ENCODE results near the gene STAT4. TPM values are rescaled to one million over a fixed set of nuclear protein-coding genes. Genes with fewer than 3 reads are reported as not detected.

The STAT4 gene
- total RNA-seq, 2 experiments from 2014 or later = 50.7 to 51.5 TPM

DNA sequence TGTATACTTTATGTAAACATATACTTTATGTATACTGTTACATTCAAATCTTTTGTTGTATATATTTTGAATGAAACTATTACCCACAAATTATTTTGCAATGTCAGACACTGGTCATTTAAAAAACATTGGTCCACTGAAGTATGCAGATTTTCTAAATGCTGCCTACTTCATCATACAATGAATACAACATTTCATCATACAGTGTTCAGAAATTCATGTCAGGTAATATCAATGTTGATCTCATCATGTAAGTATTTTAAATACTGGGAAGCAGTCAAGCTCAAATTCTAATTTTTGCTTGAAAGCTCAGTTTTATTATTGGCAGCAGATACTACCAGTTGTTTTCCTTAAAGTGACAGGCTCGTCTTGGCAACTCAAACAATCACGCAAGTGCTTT lies 2.9 kb upstream of the STAT4 start:
- CTCF ChIA-PET = no interaction called here
- POLR2A ChIA-PET = no interaction called here

GRCh38 chr2:191152482-191153240 lies 1.9 kb upstream of the STAT4 start:
- CTCF ChIA-PET = interaction anchor here (4.6 kb wide), 1 partner anchor 101 kb away, joined by 21 read pairs; no protein-coding TSS in a partner anchor
- POLR2A ChIA-PET = no interaction called here

- ChIA-PET POLR2A (interaction anchor here (0.8 to 2.7 kb wide), 7 partner anchors 21 to 137 kb away, joined by 3 to 10 read pairs (median 7); partner anchors contain the start of gene STAT1), CTCF (interaction anchor here (0.7 to 4.6 kb wide), 3 partner anchors 25 to 99 kb away, joined by 3 to 21 read pairs (median 3); no protein-coding TSS in a partner anchor)
Measured at GRCh38 chr2:191151331-191151730, 537 bp upstream of the STAT4 start.

GRCh38 chr2:191150230-191150599 lies 579 bp downstream of the STAT4 start:
- POLR2A ChIA-PET = interaction anchor here (1.2 to 2.7 kb wide), 6 partner anchors 24 to 136 kb away, joined by 3 to 10 read pairs (median 8); partner anchors contain the start of gene STAT1
- CTCF ChIA-PET = interaction anchor here (0.8 to 4.6 kb wide), 4 partner anchors 24 to 98 kb away, joined by 3 to 21 read pairs (median 4); no protein-coding TSS in a partner anchor

GRCh38 chr2:191149391-191149790 lies 1.4 kb downstream of the STAT4 start:
- ChIA-PET POLR2A (interaction anchor here (1.5 to 2.7 kb wide), 3 partner anchors 84 to 135 kb away, joined by 6 to 10 read pairs (median 9); partner anchors contain the start of gene STAT1), CTCF (interaction anchor here (1.1 to 4.6 kb wide), 2 partner anchors 20 to 97 kb away, joined by 3 to 21 read pairs; no protein-coding TSS in a partner anchor)

DNA sequence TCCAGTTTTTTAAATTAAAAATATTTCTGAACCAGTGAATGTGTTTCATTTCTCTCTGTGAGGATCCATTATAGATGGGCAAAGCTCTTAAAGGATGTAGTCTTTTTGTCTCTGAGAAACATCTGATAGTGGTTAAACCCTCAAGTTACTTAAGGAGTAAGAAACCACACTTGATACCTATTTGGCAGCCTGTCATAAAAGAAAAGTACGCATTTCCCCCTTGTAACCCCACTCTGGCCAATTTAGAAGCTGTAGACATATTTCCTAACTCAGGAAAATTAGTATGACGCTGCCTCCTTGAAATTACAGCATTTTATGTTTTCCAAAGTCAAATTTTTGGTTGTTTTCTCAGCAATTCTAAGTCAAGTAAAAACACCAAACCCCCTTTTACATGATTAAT lies 2.0 kb downstream of the STAT4 start:
- ChIA-PET CTCF (interaction anchor here (1.1 to 4.6 kb wide), 2 partner anchors 20 to 97 kb away, joined by 3 to 21 read pairs; no protein-coding TSS in a partner anchor), POLR2A (interaction anchor here (1.0 to 2.7 kb wide), 3 partner anchors 83 to 529 kb away, joined by 4 to 9 read pairs (median 6); partner anchors contain the start of gene NABP1)

- POLR2A ChIA-PET = interaction anchor here (1.0 to 1.5 kb wide), 2 partner anchors 83 to 529 kb away, joined by 4 to 6 read pairs; partner anchors contain the start of gene NABP1
Measured at GRCh38 chr2:191148281-191148680, 2.5 kb downstream of the STAT4 start.

GRCh38 chr2:191145769-191146471 lies 4.9 kb downstream of the STAT4 start:
- ChIA-PET CTCF (interaction anchor here (0.9 kb wide), 1 partner anchor 93 kb away, joined by 3 read pairs; no protein-coding TSS in a partner anchor), POLR2A (no interaction called here)

More at GRCh38 chr2:191148281-191148680, 2.5 kb downstream of the STAT4 start:
- CTCF ChIA-PET = interaction anchor here (1.1 to 4.6 kb wide), 2 partner anchors 19 to 96 kb away, joined by 3 to 21 read pairs; no protein-coding TSS in a partner anchor

DNA sequence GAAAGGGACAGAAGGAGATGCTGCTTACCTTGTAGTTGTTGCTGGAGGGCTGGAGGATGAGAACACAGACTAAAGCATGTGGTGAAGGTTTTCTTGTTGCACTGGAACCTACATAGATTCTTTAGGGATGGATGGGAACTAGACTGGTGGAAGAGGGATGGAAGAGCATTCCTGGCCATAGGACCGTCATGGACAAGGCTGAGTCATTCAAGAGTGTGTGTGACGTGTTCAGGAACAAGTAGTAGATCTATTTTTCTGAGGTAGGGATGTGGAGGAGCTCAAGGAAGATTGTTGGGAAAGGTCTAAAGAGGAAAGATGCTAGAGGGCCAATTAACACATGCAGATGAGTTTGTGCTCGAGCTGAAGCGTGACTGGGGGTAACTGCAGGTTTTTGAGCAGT lies 6.6 kb downstream of the STAT4 start:
- ChIA-PET POLR2A (no interaction called here), CTCF (interaction anchor here (1.0 kb wide), 1 partner anchor 18 kb away, joined by 3 read pairs; no protein-coding TSS in a partner anchor)

DNA sequence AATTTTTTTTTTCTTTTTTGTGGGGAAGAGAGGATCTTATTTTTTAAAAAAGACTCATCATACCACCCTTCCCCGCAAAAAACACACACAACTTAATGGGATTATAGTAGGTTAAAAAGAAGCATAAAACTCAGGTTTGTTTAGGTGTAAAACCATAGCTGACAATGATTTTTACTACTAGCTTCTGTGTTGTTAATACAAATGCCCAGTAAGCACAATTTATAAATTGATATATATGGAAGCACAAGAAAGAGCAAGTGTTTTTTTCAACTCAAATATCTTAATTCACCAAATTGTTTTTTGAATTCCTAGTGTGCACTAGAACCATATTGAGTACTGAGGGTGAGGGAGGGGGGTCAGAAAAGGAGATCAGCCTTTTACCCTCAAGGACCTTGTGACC lies 7.0 kb downstream of the STAT4 start:
- ChIA-PET CTCF (interaction anchor here (1.0 kb wide), 1 partner anchor 18 kb away, joined by 3 read pairs; no protein-coding TSS in a partner anchor), POLR2A (no interaction called here)

GRCh38 chr2:191128911-191129304 lies 21.9 kb downstream of the STAT4 start:
- CTCF ChIA-PET = interaction anchor here (0.8 to 1.5 kb wide), 3 partner anchors 12 to 76 kb away, joined by 3 read pairs; no protein-coding TSS in a partner anchor

GRCh38 chr2:191128172-191128910 lies 22.5 kb downstream of the STAT4 start:
- ChIA-PET POLR2A (interaction anchor here (1.8 kb wide), 1 partner anchor 13 kb away, joined by 5 read pairs; no protein-coding TSS in a partner anchor), CTCF (interaction anchor here (0.6 to 1.5 kb wide), 4 partner anchors 11 to 76 kb away, joined by 3 read pairs; no protein-coding TSS in a partner anchor)

More at GRCh38 chr2:191128911-191129304, 21.9 kb downstream of the STAT4 start:
- POLR2A ChIA-PET = interaction anchor here (1.8 kb wide), 1 partner anchor 14 kb away, joined by 5 read pairs; no protein-coding TSS in a partner anchor

DNA sequence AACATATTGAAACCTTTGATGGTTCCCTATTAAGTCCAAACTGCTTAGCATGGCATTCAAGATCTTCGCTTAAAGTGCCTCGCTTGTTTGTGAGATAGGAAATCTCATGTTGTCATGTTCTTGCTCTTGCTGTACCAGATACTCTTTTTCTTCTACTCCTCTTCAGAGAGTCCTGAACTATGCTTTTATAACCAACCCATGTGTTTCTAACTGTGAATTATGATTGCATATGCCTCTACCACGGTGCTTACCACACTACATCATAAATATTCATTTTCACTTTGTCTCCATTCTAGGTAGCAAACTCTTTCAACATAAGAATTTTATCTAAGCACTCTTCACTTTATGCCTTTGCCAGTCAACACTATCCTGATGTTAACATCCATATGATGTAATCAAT lies 23.6 kb downstream of the STAT4 start:
- ChIA-PET POLR2A (interaction anchor here (1.7 kb wide), 1 partner anchor 23 kb away, joined by 9 read pairs; the partner anchor contains the start of gene STAT4), CTCF (interaction anchor here (0.9 to 1.5 kb wide), 4 partner anchors 23 to 78 kb away, joined by 3 to 5 read pairs (median 3); partner anchors contain the start of gene STAT4)

DNA sequence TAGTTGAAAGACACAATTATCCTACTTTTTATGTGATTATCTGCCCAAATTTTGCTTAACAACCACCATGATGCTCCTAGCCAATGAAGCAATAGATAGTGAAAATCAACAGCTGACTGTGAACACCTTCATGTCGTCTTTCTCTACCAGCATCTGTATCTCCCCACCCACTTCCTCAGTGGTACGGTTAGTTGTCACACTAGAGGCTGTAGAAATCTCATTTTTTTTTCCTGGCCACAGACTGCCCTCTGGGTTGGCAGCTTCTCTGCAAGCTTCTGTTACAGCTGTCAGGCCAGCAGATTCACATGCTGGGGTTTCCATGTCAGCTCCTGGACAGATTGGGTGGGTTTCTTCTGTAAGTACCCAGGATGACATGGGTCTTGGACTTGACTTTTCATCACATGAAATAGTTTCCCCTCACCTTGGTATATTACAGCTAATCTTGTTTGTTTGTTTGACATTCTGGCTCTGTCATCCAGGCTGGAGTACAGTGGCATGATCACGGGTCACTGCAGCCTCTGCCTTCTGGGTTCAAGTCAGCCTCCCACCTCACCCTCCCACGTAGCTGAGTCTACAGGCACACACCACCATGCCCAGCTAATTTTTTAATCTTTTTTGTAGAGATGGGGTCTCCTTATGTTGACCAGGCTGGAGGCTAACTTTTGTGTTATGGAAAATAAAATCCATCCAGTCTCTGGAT lies 24.3 kb downstream of the STAT4 start:
- ChIA-PET POLR2A (interaction anchor here (1.7 kb wide), 1 partner anchor 24 kb away, joined by 9 read pairs; the partner anchor contains the start of gene STAT4), CTCF (interaction anchor here (0.9 to 1.4 kb wide), 5 partner anchors 14 to 77 kb away, joined by 3 to 6 read pairs (median 3); partner anchors contain the start of gene STAT4)

- ChIA-PET CTCF (interaction anchor here (1.0 to 1.3 kb wide), 2 partner anchors 19 to 74 kb away, joined by 3 to 5 read pairs; no protein-coding TSS in a partner anchor), POLR2A (interaction anchor here (1.7 kb wide), 1 partner anchor 25 kb away, joined by 9 read pairs; the partner anchor contains the start of gene STAT4)
Measured at GRCh38 chr2:191125646-191126045, 25.1 kb downstream of the STAT4 start.

GRCh38 chr2:191122638-191123294 lies 28.0 kb downstream of the STAT4 start:
- CTCF ChIA-PET = interaction anchor here (1.0 kb wide), 1 partner anchor 13 kb away, joined by 3 read pairs; no protein-coding TSS in a partner anchor

DNA sequence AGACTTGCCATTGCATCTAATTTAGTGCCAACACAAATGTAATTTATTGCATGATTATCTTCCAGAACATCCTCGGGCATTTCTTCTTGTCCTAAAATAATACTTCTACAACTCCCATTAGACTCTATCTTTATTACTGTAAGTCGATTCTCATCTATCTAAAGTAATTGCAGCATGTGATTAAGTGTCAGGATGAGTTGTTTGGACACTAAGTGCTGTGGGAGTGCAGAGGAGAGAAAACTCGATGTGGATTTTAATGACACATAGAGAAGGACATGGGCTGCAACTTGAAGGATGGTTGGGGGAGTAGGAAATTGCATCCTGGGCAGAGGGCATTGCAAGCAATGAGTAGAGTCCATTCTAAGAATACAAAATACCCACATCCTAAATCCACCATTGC lies 33.5 kb downstream of the STAT4 start:
- ChIA-PET CTCF (interaction anchor here (1.2 kb wide), 1 partner anchor 11 kb away, joined by 3 read pairs; no protein-coding TSS in a partner anchor), POLR2A (no interaction called here)

More at GRCh38 chr2:191122638-191123294, 28.0 kb downstream of the STAT4 start:
- POLR2A ChIA-PET = no interaction called here
